Measurements from ENCODE around the gene LTB. TPM values are rescaled to one million over a fixed set of nuclear protein-coding genes. Genes with fewer than 3 reads are reported as not detected.

Gene LTB
- total and polyA plus RNA-seq, 2 of the 13 experiments (the other 11 are each of a cell fraction or from before 2014, with no cell fraction given), result 0.09 to 0.22 TPM

GRCh38 chr6:31534011-31534410 is 48.2 kb downstream of the LTB start (continued):
- TF ChIP-seq JDP2 (CRISPR knock-in tag; IDR thresholded peaks at IDR 0.05; ENCODE audit: borderline replicate concordance) (no peak), ZMAT5 (CRISPR knock-in tag; IDR thresholded peaks at IDR 0.05; ENCODE audit: borderline replicate concordance, low read depth) (no peak), KAT8 (CRISPR knock-in tag; IDR thresholded peaks at IDR 0.05) (no peak), ZNF781 (CRISPR knock-in tag; IDR thresholded peaks at IDR 0.05; ENCODE audit: borderline replicate concordance, not compliant biosample characterization) (no peak), ZNF607 (CRISPR knock-in tag; IDR thresholded peaks at IDR 0.05; ENCODE audit: borderline replicate concordance) (no peak), ZNF468 (CRISPR knock-in tag; IDR thresholded peaks at IDR 0.05) (no peak), ZNF7 (CRISPR knock-in tag; IDR thresholded peaks at IDR 0.05) (no peak), ZBTB21 (CRISPR knock-in tag; IDR thresholded peaks at IDR 0.05) (no peak), TBX3 (IDR thresholded peaks at IDR 0.05; ENCODE audit: borderline replicate concordance) (no peak), PAF1 (CRISPR knock-in tag; IDR thresholded peaks at IDR 0.05) (0 out of 2 replicates have a peak, but pooled peaks have one; percentile 16), THYN1 (CRISPR knock-in tag; IDR thresholded peaks at IDR 0.05; ENCODE audit: borderline replicate concordance, low read depth) (no peak), ZNF343 (CRISPR knock-in tag; IDR thresholded peaks at IDR 0.05) (no peak), BRCA1 (CRISPR knock-in tag; IDR thresholded peaks at IDR 0.05) (no peak), NFKBIZ (CRISPR knock-in tag; IDR thresholded peaks at IDR 0.05) (no peak), REPIN1 (CRISPR knock-in tag; IDR thresholded peaks at IDR 0.05; ENCODE audit: borderline replicate concordance, low read depth) (0 out of 2 replicates have a peak, but pooled peaks have one; percentile 25), ZSCAN22 (CRISPR knock-in tag; IDR thresholded peaks at IDR 0.05) (no peak), SP2 (CRISPR knock-in tag; IDR thresholded peaks at IDR 0.05) (no peak), YY1 (IDR thresholded peaks at IDR 0.05; ENCODE audit: insufficient read depth, insufficient replicate concordance, low read depth, low read length) (no peak), PHF5A (CRISPR knock-in tag; IDR thresholded peaks at IDR 0.05; ENCODE audit: low read depth, unreplicated experiment) (peak; percentile 8)
